Activated CD4-positive, alpha-beta memory T cell treated with anti-CD3 and anti-CD28 coated beads, Interleukin-2, amount 10 ng/mL, durations not matched to agents 7 days and 5 days (primary cell): ENCODE results near the gene HDAC8. TPM values are rescaled to one million over a fixed set of nuclear protein-coding genes. Genes with fewer than 3 reads are reported as not detected.
"Not testable (repeated sequence)": the region's sequence is repeated elsewhere in the genome, so short reads cannot be mapped to it uniquely, and the experiment has no call there.

Experiments used
- CTCF ChIA-PET: fragments of 350-600 bp; sonication (Branson Sonifier 250); formaldehyde crosslinking; loops from one replicate; lab custom pipeline; 2021; ENCODE audit warnings: antibody characterized with exemption, inconsistent platforms; lab: Charles Lee
- POLR2A ChIA-PET: fragments of 350-600 bp; sonication (Branson Sonifier 250); formaldehyde crosslinking; loops from one replicate; lab custom pipeline; 2021; ENCODE audit warnings: antibody characterized with exemption; lab: Charles Lee
- DNase-seq: peaks from one replicate; pipeline ENCODE4 v3.0.0-alpha.2; 2020
- H3K27ac Mint-ChIP-seq: one replicate; pipeline ENCODE4 v1.8.0; 2021; ENCODE audit warnings: mild to moderate bottlenecking, mixed read lengths
- H3K27me3 Mint-ChIP-seq: one replicate; pipeline ENCODE4 v1.8.0; 2021; ENCODE audit warnings: mixed read lengths
- H3K36me3 Mint-ChIP-seq: one replicate; pipeline ENCODE4 v1.8.0; 2021; ENCODE audit warnings: low read depth, mixed read lengths
- H3K4me1 Mint-ChIP-seq: one replicate; pipeline ENCODE4 v1.8.0; 2021; ENCODE audit warnings: mixed read lengths
- H3K4me3 Mint-ChIP-seq: one replicate; pipeline ENCODE4 v1.8.0; 2021; ENCODE audit warnings: mild to moderate bottlenecking, mixed read lengths
- H3K9me3 Mint-ChIP-seq: one replicate; pipeline ENCODE4 v1.8.0; 2021; ENCODE audit warnings: mixed read lengths
- total RNA-seq, 2 experiments: library from RNA; stranded (reverse); gene quantifications; one replicate each; pipeline ENCODE4 v1.2.3, GENCODE V29; 2021

Gene HDAC8
- total RNA-seq, 2 experiments from 2014 or later = 23.8 to 24.1 TPM

- POLR2A ChIA-PET = interaction anchor here (1.1 kb wide), 1 partner anchor 15 kb away, joined by 3 read pairs; no protein-coding TSS in a partner anchor
- no peak for DNase-seq
- no peaks in the 10 kb centered on the region for H3K4me1 Mint-ChIP-seq
- peaks cover 19% of the 10 kb centered on the region for H3K36me3 Mint-ChIP-seq
- H3K4me3 Mint-ChIP-seq = no peak overlapping the region
- no peaks in the 10 kb centered on the region for H3K9me3 Mint-ChIP-seq
- H3K27ac Mint-ChIP-seq = no peak overlapping the region
- CTCF ChIA-PET = no interaction called here
- no peaks in the 10 kb centered on the region for H3K27me3 Mint-ChIP-seq
These were observed 104.0 kb downstream of the HDAC8 start for GRCh38 chrX:72468607-72469006.

- Mint-ChIP-seq H3K27me3 (no peaks in the 10 kb centered on the region), H3K4me3 (no peak overlapping the region), H3K4me1 (no peaks in the 10 kb centered on the region), H3K9me3 (no peaks in the 10 kb centered on the region), H3K36me3 (peaks cover 15% of the 10 kb centered on the region), H3K27ac (no peak overlapping the region)
- ChIA-PET CTCF (no interaction called here), POLR2A (no interaction called here)
- no peak for DNase-seq
These were observed 105.5 kb downstream of the HDAC8 start for GRCh38 chrX:72467135-72467534.

GRCh38 chrX:72466493-72466892 lies 106.2 kb downstream of the HDAC8 start:
- ChIA-PET CTCF (no interaction called here), POLR2A (no interaction called here)
- DNase-seq = no peak
- Mint-ChIP-seq H3K4me1 (no peaks in the 10 kb centered on the region), H3K27ac (no peak overlapping the region), H3K9me3 (no peaks in the 10 kb centered on the region), H3K36me3 (peaks cover 19% of the 10 kb centered on the region), H3K27me3 (no peaks in the 10 kb centered on the region), H3K4me3 (no peak overlapping the region)

- no peak overlapping the region for H3K4me3 Mint-ChIP-seq
- H3K27ac Mint-ChIP-seq = no peak overlapping the region
- no peaks in the 10 kb centered on the region for H3K4me1 Mint-ChIP-seq
- H3K27me3 Mint-ChIP-seq = no peaks in the 10 kb centered on the region
- peaks cover 19% of the 10 kb centered on the region for H3K36me3 Mint-ChIP-seq
- CTCF ChIA-PET = no interaction called here
- no peaks in the 10 kb centered on the region for H3K9me3 Mint-ChIP-seq
- POLR2A ChIA-PET = no interaction called here
- DNase-seq = no peak
These were observed 106.8 kb downstream of the HDAC8 start for GRCh38 chrX:72465889-72466288.

- DNase-seq = no peak
- POLR2A ChIA-PET = no interaction called here
- Mint-ChIP-seq H3K4me1 (no peaks in the 10 kb centered on the region), H3K4me3 (no peak overlapping the region), H3K36me3 (peaks cover 25% of the 10 kb centered on the region), H3K27me3 (no peaks in the 10 kb centered on the region), H3K9me3 (no peaks in the 10 kb centered on the region), H3K27ac (no peak overlapping the region)
- CTCF ChIA-PET = no interaction called here
These were observed 110.9 kb downstream of the HDAC8 start for GRCh38 chrX:72461766-72462165.

- Mint-ChIP-seq H3K36me3 (peaks cover 27% of the 10 kb centered on the region), H3K27me3 (no peaks in the 10 kb centered on the region), H3K9me3 (no peaks in the 10 kb centered on the region)
These were observed 111.4 kb downstream of the HDAC8 start for GRCh38 chrX:72461288-72461687.

GRCh38 chrX:72460715-72461114 lies 111.9 kb downstream of the HDAC8 start:
- Mint-ChIP-seq H3K4me1 (no peaks in the 10 kb centered on the region), H3K36me3 (peaks cover 27% of the 10 kb centered on the region), H3K27me3 (no peaks in the 10 kb centered on the region), H3K4me3 (no peak overlapping the region), H3K27ac (no peak overlapping the region), H3K9me3 (no peaks in the 10 kb centered on the region)
- ChIA-PET CTCF (no interaction called here), POLR2A (no interaction called here)
- DNase-seq = no peak

More at GRCh38 chrX:72461288-72461687, 111.4 kb downstream of the HDAC8 start:
- ChIA-PET POLR2A (no interaction called here), CTCF (no interaction called here)
- no peak overlapping the region for H3K4me3 Mint-ChIP-seq
- DNase-seq = no peak
- H3K27ac Mint-ChIP-seq = no peak overlapping the region
- H3K4me1 Mint-ChIP-seq = no peaks in the 10 kb centered on the region

GRCh38 chrX:72449034-72449433 lies 123.6 kb downstream of the HDAC8 start:
- H3K27me3 Mint-ChIP-seq, POLR2A ChIA-PET, CTCF ChIA-PET, H3K4me3 Mint-ChIP-seq, H3K27ac Mint-ChIP-seq, H3K4me1 Mint-ChIP-seq, DNase-seq, H3K9me3 Mint-ChIP-seq: not testable (repeated sequence)
- peaks cover 29% of the 10 kb centered on the region for H3K36me3 Mint-ChIP-seq

- H3K27ac Mint-ChIP-seq, H3K4me3 Mint-ChIP-seq, H3K4me1 Mint-ChIP-seq, DNase-seq, CTCF ChIA-PET, H3K27me3 Mint-ChIP-seq: not testable (repeated sequence)
- POLR2A ChIA-PET = interaction anchor here (0.6 kb wide), 1 partner anchor 9 kb away, joined by 4 read pairs; no protein-coding TSS in a partner anchor
- H3K36me3 Mint-ChIP-seq = peaks cover 27% of the 10 kb centered on the region
- peaks cover 12% of the 10 kb centered on the region for H3K9me3 Mint-ChIP-seq
These were observed 131.9 kb downstream of the HDAC8 start for GRCh38 chrX:72440764-72441163.

- ChIA-PET CTCF (no interaction called here), POLR2A (no interaction called here)
- Mint-ChIP-seq H3K4me1 (no peaks in the 10 kb centered on the region), H3K9me3 (peaks cover 17% of the 10 kb centered on the region), H3K27me3 (no peaks in the 10 kb centered on the region), H3K4me3 (no peak overlapping the region), H3K36me3 (peaks cover 44% of the 10 kb centered on the region), H3K27ac (no peak overlapping the region)
- DNase-seq = no peak
These were observed 136.6 kb downstream of the HDAC8 start for GRCh38 chrX:72436010-72436409.

- ChIA-PET POLR2A (no interaction called here), CTCF (no interaction called here)
- no peaks in the 10 kb centered on the region for H3K4me1 Mint-ChIP-seq
- no peak overlapping the region for H3K4me3 Mint-ChIP-seq
- H3K9me3 Mint-ChIP-seq = peaks cover 3% of the 10 kb centered on the region
- H3K27me3 Mint-ChIP-seq = no peaks in the 10 kb centered on the region
- H3K27ac Mint-ChIP-seq = no peak overlapping the region
- peaks cover 24% of the 10 kb centered on the region for H3K36me3 Mint-ChIP-seq
- no peak for DNase-seq
These were observed 142.2 kb downstream of the HDAC8 start for GRCh38 chrX:72430405-72430968.

- Mint-ChIP-seq H3K27me3 (no peaks in the 10 kb centered on the region), H3K4me1 (no peaks in the 10 kb centered on the region), H3K36me3 (peaks cover 14% of the 10 kb centered on the region), H3K9me3 (peaks cover 8% of the 10 kb centered on the region), H3K27ac (no peak overlapping the region), H3K4me3 (no peak overlapping the region)
- no peak for DNase-seq
- ChIA-PET POLR2A (no interaction called here), CTCF (no interaction called here)
These were observed 150.8 kb downstream of the HDAC8 start for GRCh38 chrX:72421797-72422196.

- Mint-ChIP-seq H3K9me3 (peaks cover 2% of the 10 kb centered on the region), H3K4me1 (peaks cover 6% of the 10 kb centered on the region), H3K27ac (no peak overlapping the region), H3K36me3 (peaks cover 21% of the 10 kb centered on the region), H3K27me3 (no peaks in the 10 kb centered on the region), H3K4me3 (no peak overlapping the region)
- ChIA-PET POLR2A (no interaction called here), CTCF (no interaction called here)
- no peak for DNase-seq
These were observed 162.7 kb downstream of the HDAC8 start for GRCh38 chrX:72409993-72410392.

- POLR2A ChIA-PET = no interaction called here
- Mint-ChIP-seq H3K4me3 (no peak overlapping the region), H3K9me3 (peaks cover 2% of the 10 kb centered on the region), H3K36me3 (peaks cover 22% of the 10 kb centered on the region), H3K4me1 (peaks cover 6% of the 10 kb centered on the region), H3K27me3 (no peaks in the 10 kb centered on the region), H3K27ac (no peak overlapping the region)
- no peak for DNase-seq
- CTCF ChIA-PET = no interaction called here
These were observed 163.8 kb downstream of the HDAC8 start for GRCh38 chrX:72408885-72409284.
